Stimulated activated CD4-positive, alpha-beta T cell treated with anti-CD3 and anti-CD28 coated beads, Interleukin-15, amount 100 ng/mL, for 48 hours (primary cell): Measurements from ENCODE around the gene RNF133.
"Not testable (repeated sequence)": the region's sequence is repeated elsewhere in the genome, so short reads cannot be mapped to it uniquely, and the experiment has no call there.

Experiments
- DNase-seq, 2 donors: peaks; one replicate each; pipeline ENCODE4 v3.0.0-alpha.2; 2020; ENCODE audit warnings: low read depth in 2 of 2

The RNF133 gene

GRCh38 chr7:122689346-122690109 is 9.4 kb downstream of the RNF133 start:
- DNase-seq = no peak

- DNase-seq = no peak
Observed at GRCh38 chr7:122688400-122688998, 10.4 kb downstream of the RNF133 start.

GRCh38 chr7:122686360-122686878 is 12.5 kb downstream of the RNF133 start:
- DNase-seq = no peak

GRCh38 chr7:122684504-122684903 is 14.4 kb downstream of the RNF133 start:
- no peak for DNase-seq

GRCh38 chr7:122682815-122683550 is 15.9 kb downstream of the RNF133 start:
- no peak for DNase-seq

GRCh38 chr7:122681186-122681585 is 17.7 kb downstream of the RNF133 start:
- DNase-seq = not testable (repeated sequence)

GRCh38 chr7:122679813-122680212 is 19.1 kb downstream of the RNF133 start:
- no peak for DNase-seq

- DNase-seq = not testable (repeated sequence)
Observed at GRCh38 chr7:122679269-122679709, 19.6 kb downstream of the RNF133 start.

GRCh38 chr7:122677149-122677548 is 21.8 kb downstream of the RNF133 start:
- DNase-seq = no peak

GRCh38 chr7:122676466-122676865 is 22.5 kb downstream of the RNF133 start:
- DNase-seq = no peak

- no peak for DNase-seq
Observed at GRCh38 chr7:122675621-122676020, 23.3 kb downstream of the RNF133 start.

GRCh38 chr7:122675011-122675410 is 23.9 kb downstream of the RNF133 start:
- no peak for DNase-seq

- no peak for DNase-seq
Observed at GRCh38 chr7:122674502-122674901, 24.4 kb downstream of the RNF133 start.

- DNase-seq = no peak
Observed at GRCh38 chr7:122673951-122674350, 25.0 kb downstream of the RNF133 start.

- no peak for DNase-seq
Observed at GRCh38 chr7:122672536-122672935, 26.4 kb downstream of the RNF133 start.

GRCh38 chr7:122663733-122664132 is 35.2 kb downstream of the RNF133 start:
- DNase-seq = no peak

GRCh38 chr7:122658856-122659255 is 40.1 kb downstream of the RNF133 start:
- DNase-seq = no peak

GRCh38 chr7:122653685-122654084 is 45.2 kb downstream of the RNF133 start:
- DNase-seq = no peak

- no peak for DNase-seq
Observed at GRCh38 chr7:122652876-122653275, 46.0 kb downstream of the RNF133 start.

GRCh38 chr7:122651451-122651850 is 47.5 kb downstream of the RNF133 start:
- no peak for DNase-seq
